Testis (tissue), 2 donors: ENCODE data around the gene DRGX.

Experiments
- CTCF ChIP-seq, 3 experiments: fragments of 450-650 bp in 2 of 3; fragments of 200-600 bp in 1 of 3; sonication (generic) in 1 of 3; IDR thresholded peaks; one replicate each; pipeline ENCODE4 v1.5.1; 2016 to 2019; ENCODE audit warnings: antibody characterized with exemption in 3 of 3, mild to moderate bottlenecking in 2 of 3, moderate library complexity in 1 of 3
- POLR2A ChIP-seq: fragments of 450-650 bp; IDR thresholded peaks from one replicate; pipeline ENCODE4 v1.6.1; 2017; ENCODE audit warnings: antibody characterized with exemption, mild to moderate bottlenecking, moderate library complexity

- no peak for TF ChIP-seq CTCF (IDR thresholded peaks at IDR 0.05)
- TF ChIP-seq POLR2A, result no peak
Observed at GRCh38 chr10:49383853-49384252, 12.0 kb downstream of the DRGX start.
